SK-MEL-5 (cell line): Measurements from ENCODE around the gene PI4K2A. TPM values are rescaled to one million over a fixed set of nuclear protein-coding genes. Genes with fewer than 3 reads are reported as not detected.
"Not testable (repeated sequence)": the region's sequence is repeated elsewhere in the genome, so short reads cannot be mapped to it uniquely, and the experiment has no call there.

Experiments used
- DNase-seq: peaks from one replicate; pipeline ENCODE4 v3.0.0-alpha.2; 2016; ENCODE audit warnings: low read depth, low spot score
- in situ Hi-C: cut with HindIII; loops from 2 replicates; pipeline ENCODE4 v1.10.0; 2016; ENCODE audit warnings: low sequenced_read_pairs, high pct_unique_total_duplicates, low pct_unique_long_range_greater_than_20kb
- total RNA-seq: library from RNA; depleted of rRNA; stranded (reverse); fragments of >200 nt; shearing (Covaris generic); gene quantifications from 2 replicates; pipeline ENCODE4 v1.2.3, GENCODE V29; 2014

Gene PI4K2A
- total RNA-seq, 1 experiment from 2014 or later: 15.3 TPM

- in situ Hi-C loops: no loop called here
These were observed 46.7 kb downstream of the PI4K2A start, which contains the start of gene AVPI1 for GRCh38 chr10:97686962-97687784. Gene AVPI1, minus strand, starts transcription at chr10:97687241. Its CDS starts 7,336 bp downstream, at chr10:97679905.

DNA sequence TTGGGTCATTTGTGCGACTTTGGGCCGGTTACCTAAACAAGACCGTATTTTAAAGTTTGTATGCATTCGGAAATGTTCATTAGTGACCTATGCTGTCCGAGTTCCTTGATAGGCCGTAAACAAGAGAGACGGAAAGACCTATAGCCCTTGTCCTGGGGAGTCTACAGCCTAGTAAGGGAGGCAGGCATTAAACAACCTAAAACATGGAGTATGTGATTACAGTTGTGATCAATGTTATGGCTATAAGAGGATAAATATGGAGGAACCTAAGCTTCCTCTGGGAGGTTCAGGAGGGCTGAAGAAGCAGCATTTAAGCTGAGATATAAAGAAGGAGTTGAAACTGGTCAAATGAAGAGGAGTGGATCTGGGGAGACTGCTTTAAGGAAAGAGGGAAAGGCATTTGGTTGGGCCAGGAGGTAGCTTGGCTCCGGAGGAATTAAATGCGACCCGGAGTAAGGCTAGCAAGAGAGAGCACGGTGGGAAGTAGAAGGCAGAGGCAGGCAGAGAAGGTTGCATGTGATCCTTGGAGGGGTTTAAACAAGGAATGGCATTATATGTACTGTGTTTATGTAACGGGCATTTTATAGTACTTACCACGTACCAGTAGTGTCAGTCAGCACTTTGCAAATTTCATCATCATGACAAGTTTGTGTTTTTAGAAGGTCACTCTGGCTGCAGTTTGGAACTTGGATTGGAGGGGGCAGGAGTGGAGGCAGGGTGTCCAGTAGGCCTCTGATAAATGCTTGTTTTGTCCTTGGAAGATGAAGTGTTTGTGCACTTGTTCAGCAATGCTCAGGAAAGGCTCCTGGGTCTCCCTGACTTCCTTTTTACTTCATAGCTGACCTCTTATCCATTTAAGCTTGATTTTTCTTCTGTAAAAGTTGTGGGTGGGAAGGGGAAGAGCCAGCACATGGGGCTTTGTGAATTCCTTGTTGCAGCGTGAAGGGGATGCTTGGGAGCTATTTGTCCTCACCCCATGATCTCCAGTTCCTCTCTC, 47.6 kb downstream of the PI4K2A start:
- in situ Hi-C loops: no loop called here

More at GRCh38 chr10:97686962-97687784, 46.7 kb downstream of the PI4K2A start, which contains the start of gene AVPI1:
- peak; percentile 95 for DNase-seq

GRCh38 chr10:97689559-97690020, 49.1 kb downstream of the PI4K2A start:
- in situ Hi-C loops: no loop called here
- peak; percentile 93 for DNase-seq

More for the DNA sequence above, 47.6 kb downstream of the PI4K2A start:
- peak; percentile 94 for DNase-seq

DNA sequence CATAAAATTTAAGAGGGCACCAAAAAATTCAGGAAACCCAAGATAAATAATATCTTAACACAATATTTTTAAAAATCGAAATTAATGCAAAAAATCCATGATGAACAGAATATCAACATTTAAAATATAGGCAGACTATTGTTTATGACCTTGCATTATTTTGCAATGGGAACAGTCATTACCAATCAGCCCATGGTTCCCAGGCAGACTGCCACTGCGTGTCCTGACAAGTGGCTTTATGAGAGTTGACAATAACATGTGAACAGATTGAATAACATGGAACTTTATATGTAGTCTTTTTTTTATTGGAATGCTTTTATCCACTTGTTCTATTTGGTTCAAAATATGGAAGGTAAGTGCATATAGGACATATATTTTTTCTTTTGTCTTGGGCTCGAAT, 49.7 kb downstream of the PI4K2A start:
- in situ Hi-C loops: no loop called here
- no peak for DNase-seq

- DNase-seq, in situ Hi-C loops: not testable (repeated sequence)
These were observed 57.7 kb downstream of the PI4K2A start for GRCh38 chr10:97698072-97698655.

- in situ Hi-C loops: no loop called here
- DNase-seq: peak; percentile 90
These were observed 61.1 kb downstream of the PI4K2A start for GRCh38 chr10:97701438-97702069.

- in situ Hi-C loops: no loop called here
These were observed 63.1 kb downstream of the PI4K2A start for GRCh38 chr10:97703398-97704067.

GRCh38 chr10:97704341-97704740, 63.9 kb downstream of the PI4K2A start:
- in situ Hi-C loops: no loop called here
- DNase-seq: no peak

More at GRCh38 chr10:97703398-97704067, 63.1 kb downstream of the PI4K2A start:
- DNase-seq: no peak

- in situ Hi-C loops: no loop called here
- DNase-seq: no peak
These were observed 64.7 kb downstream of the PI4K2A start for GRCh38 chr10:97705006-97705670.

- in situ Hi-C loops: no loop called here
These were observed 66.8 kb downstream of the PI4K2A start for GRCh38 chr10:97707134-97707861.

DNA sequence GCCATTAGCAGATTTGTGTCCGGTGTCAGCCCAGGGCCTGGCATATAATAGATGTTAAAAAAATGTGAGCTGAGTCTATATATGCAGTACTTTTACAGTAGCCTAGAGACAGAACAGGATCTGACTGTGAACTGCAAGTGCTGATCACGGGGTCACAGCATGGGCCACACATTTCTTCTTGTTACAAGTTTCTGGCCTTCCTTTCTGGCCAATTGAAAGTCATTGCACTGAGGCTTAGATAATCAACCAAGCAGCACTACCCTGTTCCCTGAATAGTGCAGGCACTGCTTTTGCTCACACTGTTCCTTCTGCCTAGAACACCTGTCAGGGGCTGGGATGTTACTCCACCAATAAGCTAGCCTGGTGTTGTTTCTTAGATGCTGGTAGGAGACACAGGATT, 67.7 kb downstream of the PI4K2A start:
- in situ Hi-C loops: no loop called here
- no peak for DNase-seq

More at GRCh38 chr10:97707134-97707861, 66.8 kb downstream of the PI4K2A start:
- no peak for DNase-seq

DNA sequence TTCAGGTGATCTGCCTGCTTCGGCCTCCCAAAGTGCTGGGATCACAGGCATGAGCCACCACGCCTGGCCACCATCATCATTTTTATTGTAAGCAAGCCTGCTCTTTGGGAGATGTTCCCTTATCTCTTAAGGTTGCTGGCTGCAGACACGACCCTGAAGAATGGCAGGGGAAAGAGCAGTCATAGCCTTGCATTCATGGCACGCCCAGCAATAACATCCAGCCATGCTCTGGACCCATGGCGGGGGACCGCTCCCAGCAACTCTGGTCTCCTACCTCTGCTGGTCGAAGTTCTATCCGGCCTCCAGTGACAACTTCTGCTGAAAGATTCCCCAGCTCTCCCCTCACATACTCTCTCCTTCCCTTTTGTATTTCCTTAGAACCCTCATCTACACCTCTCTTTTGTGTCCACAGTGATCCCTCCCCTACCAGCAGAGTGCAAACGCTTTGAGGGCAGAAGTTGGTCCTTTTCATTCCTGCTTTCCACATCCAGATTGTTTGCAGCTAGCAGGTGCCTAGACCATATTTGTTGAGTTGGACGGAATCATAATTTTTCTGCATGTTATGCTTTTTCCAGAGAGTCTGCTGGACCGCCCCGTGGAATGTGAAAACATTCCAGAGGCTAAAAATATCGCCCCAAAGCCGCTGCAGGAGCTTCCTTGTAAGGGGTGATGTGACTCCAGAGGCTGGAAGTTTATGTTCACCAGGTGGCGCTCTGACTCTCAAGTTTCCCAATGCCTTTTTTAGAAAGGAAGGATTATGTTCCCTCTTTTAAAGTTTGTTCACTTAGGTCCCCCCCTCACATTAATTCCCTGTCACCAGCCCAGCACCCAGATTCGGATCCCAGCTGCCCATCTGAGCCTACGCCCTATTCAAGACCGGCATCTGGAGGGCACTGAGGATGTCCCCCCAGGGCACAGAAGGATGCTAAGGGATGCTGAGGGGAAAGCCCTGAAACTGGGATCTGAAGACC, 68.8 kb downstream of the PI4K2A start:
- peak; percentile 71 for DNase-seq
- in situ Hi-C loops: no loop called here

GRCh38 chr10:97711640-97712572, 71.4 kb downstream of the PI4K2A start:
- in situ Hi-C loops: no loop called here
- DNase-seq: no peak
